ENCODE data around the gene CTNNBL1.

Gene CTNNBL1

DNA sequence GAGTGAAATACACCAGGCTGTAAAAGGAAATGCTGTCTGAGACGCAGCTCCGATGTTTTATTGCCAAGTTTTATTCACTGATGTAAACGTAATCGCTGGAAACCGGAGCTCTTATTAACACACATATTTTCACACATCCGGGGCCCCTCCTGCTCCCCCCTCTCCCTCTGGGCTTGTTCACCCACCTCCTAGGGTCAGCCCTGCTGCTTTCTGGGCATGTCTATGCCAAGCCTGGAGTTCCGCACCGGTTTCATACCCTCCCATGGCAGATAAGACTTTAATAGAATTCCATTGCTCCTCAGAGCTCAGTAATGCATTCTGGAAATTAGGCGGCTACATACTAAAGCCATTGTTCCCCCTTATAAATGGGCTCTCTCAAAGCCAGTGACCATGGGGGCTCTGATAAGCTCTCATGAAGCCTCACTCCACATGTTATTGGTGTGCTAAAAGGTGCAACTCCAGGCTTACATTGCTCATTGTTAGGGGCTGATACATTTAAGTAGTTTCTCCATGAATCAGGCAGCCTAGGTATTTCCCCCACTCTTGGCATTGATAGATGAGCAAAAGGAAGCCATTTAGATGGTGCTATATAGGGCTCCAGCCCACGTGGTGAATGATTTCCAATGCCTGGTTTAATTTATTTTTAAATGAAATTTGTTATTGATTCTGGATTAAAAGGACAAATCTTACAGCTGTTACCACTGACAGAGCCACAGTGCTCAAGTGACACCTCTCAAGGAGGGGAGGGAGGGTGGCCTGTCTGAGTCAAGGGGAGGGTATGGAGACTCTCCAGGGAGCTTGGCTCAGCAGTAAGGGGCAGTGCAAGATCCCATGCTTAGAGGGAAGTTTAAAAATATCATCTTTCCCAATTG is 204.6 kb downstream of the CTNNBL1 start:
- no peak for TF ChIP-seq ZFX (IDR thresholded peaks at IDR 0.05; ENCODE audit: borderline replicate concordance)
- TF ChIP-seq, protein P1, sequence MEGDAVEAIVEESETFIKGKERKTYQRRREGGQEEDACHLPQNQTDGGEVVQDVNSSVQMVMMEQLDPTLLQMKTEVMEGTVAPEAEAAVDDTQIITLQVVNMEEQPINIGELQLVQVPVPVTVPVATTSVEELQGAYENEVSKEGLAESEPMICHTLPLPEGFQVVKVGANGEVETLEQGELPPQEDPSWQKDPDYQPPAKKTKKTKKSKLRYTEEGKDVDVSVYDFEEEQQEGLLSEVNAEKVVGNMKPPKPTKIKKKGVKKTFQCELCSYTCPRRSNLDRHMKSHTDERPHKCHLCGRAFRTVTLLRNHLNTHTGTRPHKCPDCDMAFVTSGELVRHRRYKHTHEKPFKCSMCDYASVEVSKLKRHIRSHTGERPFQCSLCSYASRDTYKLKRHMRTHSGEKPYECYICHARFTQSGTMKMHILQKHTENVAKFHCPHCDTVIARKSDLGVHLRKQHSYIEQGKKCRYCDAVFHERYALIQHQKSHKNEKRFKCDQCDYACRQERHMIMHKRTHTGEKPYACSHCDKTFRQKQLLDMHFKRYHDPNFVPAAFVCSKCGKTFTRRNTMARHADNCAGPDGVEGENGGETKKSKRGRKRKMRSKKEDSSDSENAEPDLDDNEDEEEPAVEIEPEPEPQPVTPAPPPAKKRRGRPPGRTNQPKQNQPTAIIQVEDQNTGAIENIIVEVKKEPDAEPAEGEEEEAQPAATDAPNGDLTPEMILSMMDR (IDR thresholded peaks at IDR 0.05), result no peak
- no peak overlapping the region for H3K27ac ChIP-seq

DNA sequence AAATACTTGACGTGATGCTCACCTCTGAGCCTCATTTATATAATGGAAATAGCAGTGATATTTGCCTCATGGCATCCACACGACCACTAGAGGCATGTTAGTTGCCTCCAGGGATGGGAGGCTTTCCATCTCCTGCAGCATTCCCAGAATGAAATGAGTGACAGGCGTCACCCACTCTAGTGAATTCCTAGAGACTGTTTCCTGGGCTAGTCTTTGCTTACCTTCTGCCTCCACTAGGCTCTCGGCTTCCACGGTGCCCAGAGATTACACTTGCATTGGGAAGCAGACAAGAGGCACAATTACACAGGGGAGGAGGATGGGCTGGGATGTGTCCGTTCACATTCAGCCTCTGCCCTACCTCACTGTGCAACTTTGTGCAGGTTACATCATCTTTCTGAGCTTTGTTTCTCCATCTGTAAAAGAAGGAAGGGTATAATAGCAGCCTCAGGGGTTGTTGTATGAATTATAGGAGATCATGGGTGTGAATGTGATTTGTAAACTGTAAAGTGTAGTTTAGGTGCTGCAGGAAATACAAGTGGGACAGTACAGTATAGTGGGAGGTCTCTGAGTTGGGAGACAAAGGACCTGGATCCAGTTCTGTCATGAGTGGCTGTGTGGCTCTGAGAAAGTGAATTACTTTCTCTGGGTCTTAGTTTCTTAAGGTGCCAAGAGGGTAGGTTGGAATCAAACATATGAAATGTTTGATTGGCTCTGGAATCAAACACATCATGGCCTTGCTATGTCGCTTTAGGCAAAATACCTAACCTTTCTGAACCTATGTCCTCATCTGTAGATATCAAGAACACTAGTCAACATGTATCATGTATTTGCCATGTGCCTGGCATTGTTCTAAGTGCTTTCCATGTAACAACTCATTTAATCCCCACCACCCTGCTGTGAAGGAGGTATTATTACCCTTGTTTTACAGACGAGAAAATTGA is 205.5 kb downstream of the CTNNBL1 start:
- TF ChIP-seq, protein P1 (IDR thresholded peaks at IDR 0.05), result no peak
- TF ChIP-seq ZFX (IDR thresholded peaks at IDR 0.05; ENCODE audit: borderline replicate concordance), result no peak
- no peak overlapping the region for H3K27ac ChIP-seq

DNA sequence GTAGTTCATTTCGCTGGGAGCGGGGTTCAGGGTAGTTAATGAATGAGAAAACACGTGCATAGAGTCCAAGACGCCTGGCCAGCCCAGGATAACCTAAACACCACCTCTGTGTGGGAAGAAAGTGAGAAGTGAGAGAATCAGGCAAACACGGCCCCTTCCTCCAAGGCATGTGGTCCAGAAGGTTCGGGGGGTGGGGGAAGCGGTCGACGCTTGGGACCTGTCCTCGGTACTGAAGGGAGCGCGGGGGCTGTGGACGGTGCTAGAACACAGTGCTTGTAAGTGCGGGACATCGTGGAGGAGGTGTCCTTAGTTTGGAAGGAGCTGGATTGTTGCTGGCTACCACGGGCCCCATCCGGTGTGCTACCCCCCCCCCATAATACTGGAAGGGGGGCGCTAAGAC is 207.4 kb downstream of the CTNNBL1 start:
- TF ChIP-seq, protein P1 (IDR thresholded peaks at IDR 0.05), result no peak
- TF ChIP-seq ZFX (IDR thresholded peaks at IDR 0.05; ENCODE audit: borderline replicate concordance), result no peak
- H3K27ac ChIP-seq, result no peak overlapping the region

DNA sequence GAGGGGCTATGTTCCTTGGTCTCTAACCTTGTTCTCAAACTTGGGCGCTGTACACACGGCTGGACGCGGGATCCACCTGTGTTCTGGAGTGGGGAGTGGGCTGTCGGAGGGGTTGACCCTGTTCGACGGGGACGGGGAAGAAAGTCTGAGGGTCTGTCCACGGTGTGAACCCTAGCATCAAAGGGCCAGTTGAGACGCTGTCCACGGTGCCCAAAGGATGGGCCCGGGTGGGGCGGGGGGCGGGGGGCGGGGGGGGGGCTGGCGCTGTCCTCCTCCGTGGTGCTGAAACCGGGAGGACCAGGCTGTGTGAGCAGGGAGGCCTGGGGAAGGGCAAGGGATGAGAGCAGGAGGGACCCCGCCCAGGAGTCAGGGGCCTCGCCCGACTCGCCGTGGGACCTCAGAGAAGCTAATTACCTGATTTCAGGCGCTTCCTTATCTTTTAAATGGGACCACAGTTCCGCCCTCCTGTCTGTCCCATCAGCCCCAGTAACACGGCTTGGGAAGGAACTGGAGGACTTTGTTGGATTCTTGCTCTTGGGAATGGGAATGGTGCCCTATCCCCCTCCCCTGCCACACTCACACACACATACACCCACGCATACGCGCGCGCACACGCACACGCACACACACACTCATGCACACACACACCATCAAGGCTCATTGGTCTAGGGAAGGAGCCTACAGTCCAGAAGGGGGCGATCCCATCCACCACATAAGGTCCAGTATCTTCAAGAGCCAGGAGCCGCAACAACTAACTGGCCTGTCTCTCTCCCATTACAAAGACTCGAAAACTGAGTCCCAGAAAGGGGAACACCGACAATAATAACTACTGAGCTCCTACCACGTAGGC is 208.0 kb downstream of the CTNNBL1 start:
- H3K27ac ChIP-seq, result no peak overlapping the region
- TF ChIP-seq, protein P1 (IDR thresholded peaks at IDR 0.05), result peak; percentile 78
- no peak for TF ChIP-seq ZFX (IDR thresholded peaks at IDR 0.05; ENCODE audit: borderline replicate concordance)

DNA sequence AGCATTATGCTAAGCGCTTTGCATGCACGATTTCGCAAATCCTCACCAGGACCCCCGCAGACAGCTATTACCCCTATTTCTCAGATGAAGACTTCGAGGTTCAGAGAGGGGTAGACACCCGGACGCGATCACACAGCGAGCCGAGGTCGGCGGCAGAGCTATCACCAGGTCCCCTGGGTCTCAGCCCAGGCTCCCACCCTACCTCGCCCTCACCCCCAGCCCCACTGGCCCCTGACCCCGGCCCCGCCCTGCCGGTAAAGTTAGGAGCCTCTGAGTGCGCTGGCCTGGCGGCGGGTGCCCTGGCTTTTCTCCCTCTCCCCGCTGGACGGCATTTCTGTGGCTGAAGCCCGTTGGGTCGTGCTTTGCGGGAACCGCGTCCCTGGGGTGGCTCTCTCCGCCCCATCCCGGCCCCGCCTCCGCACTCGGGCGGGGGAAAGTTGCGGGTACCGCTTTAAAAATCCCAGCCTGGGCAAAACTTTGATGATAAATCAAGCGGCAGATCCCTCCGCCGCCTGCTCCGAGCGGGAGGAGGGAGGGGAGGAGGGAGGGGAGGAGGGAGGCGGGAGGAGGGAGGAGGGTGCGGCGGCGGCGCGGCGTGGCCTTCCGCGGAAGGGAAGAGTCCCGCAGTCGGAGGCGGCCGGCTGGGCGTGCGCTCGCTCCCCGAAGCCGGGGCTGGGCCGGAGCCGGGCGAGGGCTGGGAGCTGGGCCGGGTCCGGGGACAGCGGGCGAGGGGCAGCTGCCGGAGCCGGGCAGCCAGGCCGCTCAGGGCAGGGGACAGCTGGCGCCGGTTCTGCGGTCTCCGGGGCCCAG is 208.9 kb downstream of the CTNNBL1 start, which contains the start of gene VSTM2L:
VSTM2L (plus strand) TSS at position 624 of the 810 bp plus-strand sequence. CDS start 224 bp downstream, outside the sequence.
- TF ChIP-seq, protein P1 (IDR thresholded peaks at IDR 0.05), result peak; percentile 24
- no peak for TF ChIP-seq ZFX (IDR thresholded peaks at IDR 0.05; ENCODE audit: borderline replicate concordance)
- 0 out of 2 replicates have a peak within 1 kb of the TSS, but pooled peaks have one; percentile 23 for H3K27ac ChIP-seq
